ENCODE measurements around the gene PAGE4. TPM values are rescaled to one million over a fixed set of nuclear protein-coding genes. Genes with fewer than 3 reads are reported as not detected.

PAGE4 gene
- total RNA-seq, 4 donors from 2014 or later, result not detected

DNA sequence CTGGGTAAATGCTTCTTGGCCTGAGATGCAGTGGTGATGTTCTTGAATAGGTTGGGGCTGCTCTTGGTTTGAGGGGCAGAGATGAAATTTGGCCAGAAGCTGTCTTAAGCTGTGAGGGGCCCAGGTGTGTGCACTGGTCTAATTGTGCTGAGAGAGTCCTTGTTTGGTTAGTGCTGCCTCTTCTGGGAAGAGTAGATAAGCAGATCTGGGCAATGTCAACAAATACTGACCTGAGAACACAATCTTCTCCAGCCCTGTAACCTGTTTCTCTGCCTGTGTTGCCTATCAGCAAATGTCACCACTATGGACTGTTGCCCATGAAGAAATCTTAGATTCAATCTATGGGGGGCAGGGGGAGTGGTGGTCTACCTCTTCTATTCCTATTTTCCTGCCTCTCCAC, 33.0 kb downstream of the PAGE4 start:
- H3K4me3 ChIP-seq, result no peak overlapping the region
- H3K27me3 ChIP-seq, result no peaks in the 10 kb centered on the region
- no peaks in the 10 kb centered on the region for H3K4me1 ChIP-seq
- DNase-seq (ENCODE audit: low spot score in 2 of 2), result no peak
- H3K36me3 ChIP-seq, result no peaks in the 10 kb centered on the region
- TF ChIP-seq EP300 (IDR thresholded peaks at IDR 0.05), result no peak
- TF ChIP-seq, protein P1, sequence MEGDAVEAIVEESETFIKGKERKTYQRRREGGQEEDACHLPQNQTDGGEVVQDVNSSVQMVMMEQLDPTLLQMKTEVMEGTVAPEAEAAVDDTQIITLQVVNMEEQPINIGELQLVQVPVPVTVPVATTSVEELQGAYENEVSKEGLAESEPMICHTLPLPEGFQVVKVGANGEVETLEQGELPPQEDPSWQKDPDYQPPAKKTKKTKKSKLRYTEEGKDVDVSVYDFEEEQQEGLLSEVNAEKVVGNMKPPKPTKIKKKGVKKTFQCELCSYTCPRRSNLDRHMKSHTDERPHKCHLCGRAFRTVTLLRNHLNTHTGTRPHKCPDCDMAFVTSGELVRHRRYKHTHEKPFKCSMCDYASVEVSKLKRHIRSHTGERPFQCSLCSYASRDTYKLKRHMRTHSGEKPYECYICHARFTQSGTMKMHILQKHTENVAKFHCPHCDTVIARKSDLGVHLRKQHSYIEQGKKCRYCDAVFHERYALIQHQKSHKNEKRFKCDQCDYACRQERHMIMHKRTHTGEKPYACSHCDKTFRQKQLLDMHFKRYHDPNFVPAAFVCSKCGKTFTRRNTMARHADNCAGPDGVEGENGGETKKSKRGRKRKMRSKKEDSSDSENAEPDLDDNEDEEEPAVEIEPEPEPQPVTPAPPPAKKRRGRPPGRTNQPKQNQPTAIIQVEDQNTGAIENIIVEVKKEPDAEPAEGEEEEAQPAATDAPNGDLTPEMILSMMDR (IDR thresholded peaks at IDR 0.05), result no peak
- no peak for TF ChIP-seq POLR2A (IDR thresholded peaks at IDR 0.05)
- H3K27ac ChIP-seq, result no peak overlapping the region
- no peaks in the 10 kb centered on the region for H3K9me3 ChIP-seq

DNA sequence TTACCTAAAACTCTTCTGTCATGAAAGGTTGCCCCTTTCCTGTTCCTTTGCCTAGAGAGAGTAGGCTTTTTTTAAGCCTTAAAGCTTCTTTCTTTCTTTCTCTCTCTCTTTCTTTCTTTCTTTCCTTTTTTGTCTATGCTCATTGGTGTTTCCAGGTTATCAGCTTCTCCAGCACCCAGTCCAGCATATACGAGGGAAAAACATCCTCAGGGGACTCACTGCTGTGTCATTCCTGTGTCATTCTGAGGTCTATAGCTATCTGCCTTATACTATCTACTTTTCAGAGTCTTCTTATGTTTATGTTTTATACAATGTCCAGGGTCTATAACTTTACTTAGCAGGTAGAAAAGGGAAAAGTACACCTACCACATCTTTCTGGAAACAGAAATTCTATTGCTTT, 39.6 kb downstream of the PAGE4 start:
- no peak for TF ChIP-seq EP300 (IDR thresholded peaks at IDR 0.05)
- TF ChIP-seq POLR2A (IDR thresholded peaks at IDR 0.05), result no peak
- TF ChIP-seq, protein P1 (IDR thresholded peaks at IDR 0.05), result no peak
- Histone ChIP-seq H3K9me3 (no peaks in the 10 kb centered on the region), H3K36me3 (no peaks in the 10 kb centered on the region), H3K27me3 (peaks cover 0 to 18% of the 10 kb centered on the region in 2 donors), H3K4me1 (no peaks in the 10 kb centered on the region), H3K27ac (no peak overlapping the region), H3K4me3 (no peak overlapping the region)
- WGBS, 2 donors, result 36 to 38% methylated on average over 1 of the region's 1 CpG
- no peak for DNase-seq (ENCODE audit: low spot score in 2 of 2)

DNA sequence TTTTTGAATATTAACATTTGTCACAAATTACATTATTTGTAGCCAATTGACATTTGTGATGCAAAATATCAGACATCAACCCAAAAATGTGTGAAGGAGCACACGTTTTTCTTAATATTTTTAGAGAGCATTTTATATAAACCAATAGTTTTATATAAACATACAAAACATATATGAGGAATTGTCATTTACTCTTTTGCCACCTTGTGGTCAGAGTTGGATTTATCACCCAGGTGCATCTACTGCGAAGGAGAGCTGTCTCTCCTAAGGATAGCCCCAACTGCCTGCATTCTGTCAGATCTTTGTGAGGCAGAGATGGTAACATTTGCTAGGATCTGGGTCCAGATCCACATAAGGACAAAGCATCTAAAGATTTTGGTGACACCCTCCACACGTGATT, 47.6 kb downstream of the PAGE4 start:
- Histone ChIP-seq H3K27me3 (peaks cover 0 to 7% of the 10 kb centered on the region in 2 donors), H3K36me3 (no peaks in the 10 kb centered on the region), H3K4me3 (no peak overlapping the region), H3K9me3 (no peaks in the 10 kb centered on the region), H3K4me1 (peaks cover 0 to 35% (median 3%) of the 10 kb centered on the region in 4 donors), H3K27ac (peak overlapping the region in 2 of 4 donors; percentile 89 to 92)
- peak in 1 of 2 donors; percentile 22 for DNase-seq (ENCODE audit: low spot score in 2 of 2)
- WGBS, 2 donors, result 3 to 7% methylated on average over 3 of the region's 3 CpGs
- no peak for TF ChIP-seq POLR2A (IDR thresholded peaks at IDR 0.05)
- no peak for TF ChIP-seq EP300 (IDR thresholded peaks at IDR 0.05)
- TF ChIP-seq, protein P1 (IDR thresholded peaks at IDR 0.05), result peak; percentile 31 to 33 (median 32)

DNA sequence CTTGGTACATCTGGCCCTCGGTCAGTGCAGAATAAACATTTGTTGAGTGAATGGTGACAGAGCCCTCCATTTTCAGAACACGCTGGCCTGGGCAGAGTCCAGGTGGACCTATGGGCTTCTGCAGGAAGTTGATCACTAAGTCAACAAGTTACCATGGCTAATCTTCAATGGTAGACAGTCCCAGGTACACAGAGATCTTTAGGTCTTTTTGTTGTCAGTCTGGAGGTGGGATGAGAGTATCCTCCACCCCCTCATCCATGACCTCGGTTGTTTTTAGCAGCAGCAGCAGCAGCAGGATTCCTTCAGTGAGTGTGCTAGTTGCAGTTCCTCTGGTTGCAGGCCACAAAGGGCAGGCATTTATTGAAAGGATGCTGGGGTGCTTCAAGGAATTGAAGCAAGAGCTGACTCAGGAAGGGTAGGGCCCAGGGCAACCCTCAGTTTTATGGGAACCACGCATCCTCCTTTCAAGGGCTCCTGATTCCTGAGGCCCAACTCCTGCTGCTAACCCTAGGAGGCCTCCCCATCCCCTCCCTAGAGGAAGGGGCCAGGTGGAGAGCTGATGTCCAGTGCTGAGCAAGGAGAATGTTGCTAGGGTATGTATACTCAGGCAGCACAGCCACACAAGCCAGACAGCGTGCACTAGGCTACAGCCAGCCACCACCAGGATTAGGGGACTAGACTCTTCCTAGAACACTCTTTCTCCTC, 48.4 kb downstream of the PAGE4 start:
- H3K4me1 ChIP-seq, result peaks cover 0 to 37% (median 3%) of the 10 kb centered on the region in 4 donors
- DNase-seq (ENCODE audit: low spot score in 2 of 2), result no peak
- no peaks in the 10 kb centered on the region for H3K36me3 ChIP-seq
- H3K27ac ChIP-seq, result peak overlapping the region; percentile 74 to 92 (median 84)
- TF ChIP-seq, protein P1 (IDR thresholded peaks at IDR 0.05), result no peak
- H3K9me3 ChIP-seq, result no peaks in the 10 kb centered on the region
- no peak overlapping the region for H3K4me3 ChIP-seq
- 40 to 75% methylated on average over 3 to 5 of the region's 5 CpGs for WGBS, 2 donors
- H3K27me3 ChIP-seq, result peaks cover 0 to 7% of the 10 kb centered on the region in 2 donors

DNA sequence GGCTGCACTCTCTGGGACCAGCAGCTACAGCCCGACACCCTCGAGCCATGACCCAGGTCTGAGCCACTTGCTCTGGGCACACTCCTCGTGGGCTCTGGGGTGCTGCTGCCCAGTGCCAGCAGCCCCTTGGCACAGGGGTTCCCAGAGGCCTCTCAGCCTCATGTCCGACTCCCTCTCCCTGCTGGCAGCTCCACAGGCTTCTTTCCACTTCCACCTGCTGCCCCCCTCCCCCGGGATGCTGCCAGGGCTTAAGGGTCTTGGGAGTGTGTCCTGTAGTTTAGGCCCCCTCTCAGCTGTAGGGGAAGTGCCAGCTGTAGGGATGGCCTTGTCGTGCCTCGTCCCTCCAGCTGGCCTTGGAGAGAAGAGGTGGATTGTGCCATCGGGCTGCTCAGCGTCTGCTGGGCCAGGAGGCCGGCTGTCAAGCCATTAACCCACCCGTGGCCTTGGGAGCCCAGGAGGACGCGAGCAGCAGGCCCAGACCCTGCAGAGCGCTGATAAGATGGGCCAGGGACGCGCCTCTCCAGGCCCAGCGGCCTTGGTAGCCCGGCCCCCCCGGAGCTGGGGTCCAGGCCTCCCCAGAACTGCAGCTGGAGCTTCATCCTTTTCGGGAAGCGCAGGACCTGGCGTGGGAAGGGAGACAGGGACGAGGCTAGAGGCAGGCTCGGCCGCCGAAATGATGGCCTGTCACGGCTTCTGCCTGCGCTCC, 49.2 kb downstream of the PAGE4 start:
- 3 to 58% methylated on average over 5 to 25 of the region's 28 CpGs for WGBS, 2 donors
- H3K9me3 ChIP-seq, result no peaks in the 10 kb centered on the region
- no peak for DNase-seq (ENCODE audit: low spot score in 2 of 2)
- peaks cover 0 to 9% of the 10 kb centered on the region in 2 donors for H3K27me3 ChIP-seq
- H3K4me3 ChIP-seq, result peak overlapping the region; percentile 43 to 74 (median 51)
- TF ChIP-seq, protein P1 (IDR thresholded peaks at IDR 0.05), result no peak
- H3K36me3 ChIP-seq, result no peaks in the 10 kb centered on the region
- peaks cover 0 to 40% (median 3%) of the 10 kb centered on the region in 4 donors for H3K4me1 ChIP-seq
- H3K27ac ChIP-seq, result peak overlapping the region; percentile 74 to 92 (median 84)
